Erythroblast (primary cell): ENCODE measurements around the gene SLC9A3.

ENCODE experiments used
- GATA1 ChIP-seq: IDR thresholded peaks from 2 replicates; pipeline ENCODE4 v1.6.1; 2011; ENCODE audit warnings: low read depth, mild to moderate bottlenecking, control low read depth, low read length, moderate library complexity
- POLR2A ChIP-seq: IDR thresholded peaks from 2 replicates; pipeline ENCODE4 v1.6.1; 2011; ENCODE audit warnings: mild to moderate bottlenecking, low read length

DNA sequence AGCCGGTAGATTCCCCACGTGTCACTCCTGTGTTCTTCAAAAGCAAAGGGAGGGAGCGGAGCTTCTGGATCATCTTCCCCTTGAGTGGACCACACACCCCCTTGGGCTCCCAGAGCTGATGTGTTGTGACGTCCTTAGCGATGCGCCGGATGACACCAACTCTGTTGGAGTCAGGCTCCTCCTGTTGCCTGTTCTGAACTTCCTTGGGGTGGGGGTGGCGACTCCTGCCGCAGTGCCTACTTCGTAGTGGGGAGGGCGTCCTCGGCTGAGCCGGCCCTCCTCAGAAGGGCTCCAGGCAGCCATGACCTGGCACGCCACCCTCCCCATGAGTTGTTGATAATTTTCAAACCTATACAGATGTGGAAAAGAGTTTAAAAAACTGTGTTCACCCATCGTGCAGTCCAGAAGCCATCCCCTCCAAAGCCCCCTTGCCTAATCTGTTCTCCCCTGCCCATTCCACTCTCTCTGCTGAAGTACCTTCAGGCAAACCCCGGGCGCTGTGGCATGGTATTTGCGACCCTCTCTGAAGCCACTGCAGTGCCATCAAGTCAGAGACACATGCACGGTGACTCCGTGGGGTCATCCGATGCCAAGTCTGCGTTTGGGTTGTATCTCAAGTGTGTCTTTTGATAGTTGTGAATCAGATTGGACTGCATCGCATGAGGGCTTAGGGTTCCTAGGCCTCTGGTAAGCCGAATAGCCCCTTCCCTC, 64.5 kb downstream of the SLC9A3 start:
- TF ChIP-seq POLR2A (no peak), GATA1 (no peak)
